Measurements from ENCODE around the gene PIK3R2. TPM values are rescaled to one million over a fixed set of nuclear protein-coding genes. Genes with fewer than 3 reads are reported as not detected.

The PIK3R2 gene
- total and polyA plus RNA-seq, 2 of the 13 experiments (the other 11 are each of a cell fraction or from before 2014, with no cell fraction given): 18.6 to 25.3 TPM

- TF ChIP-seq, protein P1, sequence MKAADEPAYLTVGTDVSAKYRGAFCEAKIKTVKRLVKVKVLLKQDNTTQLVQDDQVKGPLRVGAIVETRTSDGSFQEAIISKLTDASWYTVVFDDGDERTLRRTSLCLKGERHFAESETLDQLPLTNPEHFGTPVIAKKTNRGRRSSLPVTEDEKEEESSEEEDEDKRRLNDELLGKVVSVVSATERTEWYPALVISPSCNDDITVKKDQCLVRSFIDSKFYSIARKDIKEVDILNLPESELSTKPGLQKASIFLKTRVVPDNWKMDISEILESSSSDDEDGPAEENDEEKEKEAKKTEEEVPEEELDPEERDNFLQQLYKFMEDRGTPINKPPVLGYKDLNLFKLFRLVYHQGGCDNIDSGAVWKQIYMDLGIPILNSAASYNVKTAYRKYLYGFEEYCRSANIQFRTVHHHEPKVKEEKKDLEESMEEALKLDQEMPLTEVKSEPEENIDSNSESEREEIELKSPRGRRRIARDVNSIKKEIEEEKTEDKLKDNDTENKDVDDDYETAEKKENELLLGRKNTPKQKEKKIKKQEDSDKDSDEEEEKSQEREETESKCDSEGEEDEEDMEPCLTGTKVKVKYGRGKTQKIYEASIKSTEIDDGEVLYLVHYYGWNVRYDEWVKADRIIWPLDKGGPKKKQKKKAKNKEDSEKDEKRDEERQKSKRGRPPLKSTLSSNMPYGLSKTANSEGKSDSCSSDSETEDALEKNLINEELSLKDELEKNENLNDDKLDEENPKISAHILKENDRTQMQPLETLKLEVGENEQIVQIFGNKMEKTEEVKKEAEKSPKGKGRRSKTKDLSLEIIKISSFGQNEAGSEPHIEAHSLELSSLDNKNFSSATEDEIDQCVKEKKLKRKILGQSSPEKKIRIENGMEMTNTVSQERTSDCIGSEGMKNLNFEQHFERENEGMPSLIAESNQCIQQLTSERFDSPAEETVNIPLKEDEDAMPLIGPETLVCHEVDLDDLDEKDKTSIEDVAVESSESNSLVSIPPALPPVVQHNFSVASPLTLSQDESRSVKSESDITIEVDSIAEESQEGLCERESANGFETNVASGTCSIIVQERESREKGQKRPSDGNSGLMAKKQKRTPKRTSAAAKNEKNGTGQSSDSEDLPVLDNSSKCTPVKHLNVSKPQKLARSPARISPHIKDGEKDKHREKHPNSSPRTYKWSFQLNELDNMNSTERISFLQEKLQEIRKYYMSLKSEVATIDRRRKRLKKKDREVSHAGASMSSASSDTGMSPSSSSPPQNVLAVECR (CRISPR knock-in tag; IDR thresholded peaks at IDR 0.05; ENCODE audit: borderline replicate concordance): peak; percentile 5; the same call in 1 of the 2 replicates
- TF ChIP-seq, protein P2, sequence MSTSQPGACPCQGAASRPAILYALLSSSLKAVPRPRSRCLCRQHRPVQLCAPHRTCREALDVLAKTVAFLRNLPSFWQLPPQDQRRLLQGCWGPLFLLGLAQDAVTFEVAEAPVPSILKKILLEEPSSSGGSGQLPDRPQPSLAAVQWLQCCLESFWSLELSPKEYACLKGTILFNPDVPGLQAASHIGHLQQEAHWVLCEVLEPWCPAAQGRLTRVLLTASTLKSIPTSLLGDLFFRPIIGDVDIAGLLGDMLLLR (CRISPR knock-in tag; IDR thresholded peaks at IDR 0.05): 0 out of 2 replicates have a peak, but pooled peaks have one; percentile 28
- TF ChIP-seq ZNF30 (CRISPR knock-in tag; IDR thresholded peaks at IDR 0.05): no peak
- TF ChIP-seq ZNF660 (CRISPR knock-in tag; IDR thresholded peaks at IDR 0.05; ENCODE audit: borderline replicate concordance, low read depth): no peak
- TF ChIP-seq SMYD3 (CRISPR knock-in tag; IDR thresholded peaks at IDR 0.05): 0 out of 2 replicates have a peak, but pooled peaks have one; percentile 48
- TF ChIP-seq CREM (IDR thresholded peaks at IDR 0.05): 0 out of 2 replicates have a peak, but pooled peaks have one; percentile 10
- no peak for TF ChIP-seq CREM (CRISPR knock-in tag; IDR thresholded peaks at IDR 0.05)
- 0 out of 2 replicates have a peak, but pooled peaks have one; percentile 7 for TF ChIP-seq ZNF747 (CRISPR knock-in tag; IDR thresholded peaks at IDR 0.05; ENCODE audit: borderline replicate concordance)
- no peak; the same call in 1 of the 2 replicates for TF ChIP-seq HOXD1 (CRISPR knock-in tag; IDR thresholded peaks at IDR 0.05)
- no peak for TF ChIP-seq ATF3 (CRISPR knock-in tag; IDR thresholded peaks at IDR 0.05)
- TF ChIP-seq GABPA (IDR thresholded peaks at IDR 0.05; ENCODE audit: low read depth, low read length): no peak
- TF ChIP-seq GABPA (CRISPR knock-in tag; IDR thresholded peaks at IDR 0.05; ENCODE audit: low read depth): 0 out of 2 replicates have a peak, but pooled peaks have one; percentile 6
- TF ChIP-seq, protein P3, sequence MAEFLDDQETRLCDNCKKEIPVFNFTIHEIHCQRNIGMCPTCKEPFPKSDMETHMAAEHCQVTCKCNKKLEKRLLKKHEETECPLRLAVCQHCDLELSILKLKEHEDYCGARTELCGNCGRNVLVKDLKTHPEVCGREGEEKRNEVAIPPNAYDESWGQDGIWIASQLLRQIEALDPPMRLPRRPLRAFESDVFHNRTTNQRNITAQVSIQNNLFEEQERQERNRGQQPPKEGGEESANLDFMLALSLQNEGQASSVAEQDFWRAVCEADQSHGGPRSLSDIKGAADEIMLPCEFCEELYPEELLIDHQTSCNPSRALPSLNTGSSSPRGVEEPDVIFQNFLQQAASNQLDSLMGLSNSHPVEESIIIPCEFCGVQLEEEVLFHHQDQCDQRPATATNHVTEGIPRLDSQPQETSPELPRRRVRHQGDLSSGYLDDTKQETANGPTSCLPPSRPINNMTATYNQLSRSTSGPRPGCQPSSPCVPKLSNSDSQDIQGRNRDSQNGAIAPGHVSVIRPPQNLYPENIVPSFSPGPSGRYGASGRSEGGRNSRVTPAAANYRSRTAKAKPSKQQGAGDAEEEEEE (CRISPR knock-in tag; IDR thresholded peaks at IDR 0.05; ENCODE audit: borderline replicate concordance): no peak
- TF ChIP-seq RCOR2 (CRISPR knock-in tag; IDR thresholded peaks at IDR 0.05): no peak
- TF ChIP-seq NPAS2 (CRISPR knock-in tag; IDR thresholded peaks at IDR 0.05; ENCODE audit: borderline replicate concordance): no peak
- TF ChIP-seq KLF13 (CRISPR knock-in tag; IDR thresholded peaks at IDR 0.05): no peak
- TF ChIP-seq, protein P4, sequence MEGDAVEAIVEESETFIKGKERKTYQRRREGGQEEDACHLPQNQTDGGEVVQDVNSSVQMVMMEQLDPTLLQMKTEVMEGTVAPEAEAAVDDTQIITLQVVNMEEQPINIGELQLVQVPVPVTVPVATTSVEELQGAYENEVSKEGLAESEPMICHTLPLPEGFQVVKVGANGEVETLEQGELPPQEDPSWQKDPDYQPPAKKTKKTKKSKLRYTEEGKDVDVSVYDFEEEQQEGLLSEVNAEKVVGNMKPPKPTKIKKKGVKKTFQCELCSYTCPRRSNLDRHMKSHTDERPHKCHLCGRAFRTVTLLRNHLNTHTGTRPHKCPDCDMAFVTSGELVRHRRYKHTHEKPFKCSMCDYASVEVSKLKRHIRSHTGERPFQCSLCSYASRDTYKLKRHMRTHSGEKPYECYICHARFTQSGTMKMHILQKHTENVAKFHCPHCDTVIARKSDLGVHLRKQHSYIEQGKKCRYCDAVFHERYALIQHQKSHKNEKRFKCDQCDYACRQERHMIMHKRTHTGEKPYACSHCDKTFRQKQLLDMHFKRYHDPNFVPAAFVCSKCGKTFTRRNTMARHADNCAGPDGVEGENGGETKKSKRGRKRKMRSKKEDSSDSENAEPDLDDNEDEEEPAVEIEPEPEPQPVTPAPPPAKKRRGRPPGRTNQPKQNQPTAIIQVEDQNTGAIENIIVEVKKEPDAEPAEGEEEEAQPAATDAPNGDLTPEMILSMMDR (CRISPR knock-in tag; IDR thresholded peaks at IDR 0.05): no peak; the same call in 1 of the 2 replicates
- TF ChIP-seq MYC (CRISPR knock-in tag; IDR thresholded peaks at IDR 0.05; ENCODE audit: borderline replicate concordance): peak; percentile 53; the same call in 1 of the 2 replicates
- TF ChIP-seq, protein P5, sequence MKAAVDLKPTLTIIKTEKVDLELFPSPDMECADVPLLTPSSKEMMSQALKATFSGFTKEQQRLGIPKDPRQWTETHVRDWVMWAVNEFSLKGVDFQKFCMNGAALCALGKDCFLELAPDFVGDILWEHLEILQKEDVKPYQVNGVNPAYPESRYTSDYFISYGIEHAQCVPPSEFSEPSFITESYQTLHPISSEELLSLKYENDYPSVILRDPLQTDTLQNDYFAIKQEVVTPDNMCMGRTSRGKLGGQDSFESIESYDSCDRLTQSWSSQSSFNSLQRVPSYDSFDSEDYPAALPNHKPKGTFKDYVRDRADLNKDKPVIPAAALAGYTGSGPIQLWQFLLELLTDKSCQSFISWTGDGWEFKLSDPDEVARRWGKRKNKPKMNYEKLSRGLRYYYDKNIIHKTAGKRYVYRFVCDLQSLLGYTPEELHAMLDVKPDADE (CRISPR knock-in tag; IDR thresholded peaks at IDR 0.05): no peak; the same call in 1 of the 2 replicates
Observed at GRCh38 chr19:18152817-18153555, at the start of gene PIK3R2 (continued).
